GM23338 (cell line): ENCODE results near the gene ADD3. TPM values are rescaled to one million over a fixed set of nuclear protein-coding genes. Genes with fewer than 3 reads are reported as not detected.

Experiments
- ATAC-seq: fragments of 200-7000 bp; cut with Tn5 transposase; 3 replicates; pipeline ENCODE4 v1.9.1; 2020
- DNase-seq: peaks from one replicate; pipeline ENCODE4 v3.0.0-alpha.2; 2015; ENCODE audit warnings: low spot score
- H2AFZ ChIP-seq: fragments of 200-600 bp; sonication (generic); 2 replicates; pipeline ENCODE4 v1.8.0; 2016; ENCODE audit warnings: antibody characterized with exemption, mild to moderate bottlenecking, moderate library complexity
- H3F3A ChIP-seq: fragments of 200-600 bp; sonication (generic); replicated peaks from 2 replicates; pipeline ENCODE4 v1.8.0; 2017; ENCODE audit warnings: antibody characterized with exemption, mixed run types, low read depth
- H3K27ac ChIP-seq: fragments of 200-600 bp; sonication (generic); 2 replicates; pipeline ENCODE4 v1.6.1; 2016; ENCODE audit warnings: low read depth
- H3K27me3 ChIP-seq: fragments of 200-600 bp; sonication (generic); 2 replicates; pipeline ENCODE4 v1.8.0; 2016; ENCODE audit warnings: mild to moderate bottlenecking, mixed run types, moderate library complexity; ENCODE audit not compliant: insufficient read depth
- H3K36me3 ChIP-seq: fragments of 200-600 bp; sonication (generic); 2 replicates; pipeline ENCODE4 v1.8.0; 2016; ENCODE audit warnings: mild to moderate bottlenecking; ENCODE audit not compliant: insufficient read depth
- H3K4me1 ChIP-seq: fragments of 200-600 bp; sonication (generic); 2 replicates; pipeline ENCODE4 v1.8.0; 2016; ENCODE audit warnings: mild to moderate bottlenecking, moderate library complexity; ENCODE audit not compliant: insufficient read depth
- H3K4me2 ChIP-seq: fragments of 200-600 bp; sonication (generic); 2 replicates; pipeline ENCODE4 v1.7.1; 2017; ENCODE audit warnings: mixed run types
- H3K4me3 ChIP-seq: fragments of 200-600 bp; sonication (generic); 2 replicates; pipeline ENCODE4 v1.6.1; 2016; ENCODE audit warnings: mixed run types
- H3K79me2 ChIP-seq: fragments of 200-600 bp; sonication (generic); replicated peaks from 2 replicates; pipeline ENCODE4 v1.8.0; 2017; ENCODE audit warnings: mild to moderate bottlenecking; ENCODE audit not compliant: insufficient read depth
- H3K9me2 ChIP-seq: fragments of 200-600 bp; sonication (generic); 2 replicates; pipeline ENCODE4 v1.8.0; 2017; ENCODE audit not compliant: insufficient read depth
- H4K20me1 ChIP-seq: fragments of 200-600 bp; sonication (generic); replicated peaks from 2 replicates; pipeline ENCODE4 v1.8.0; 2017; ENCODE audit warnings: mild to moderate bottlenecking; ENCODE audit not compliant: insufficient read depth
- H3K27ac Mint-ChIP-seq: 2 replicates; pipeline ENCODE4 v1.8.0; 2020; ENCODE audit warnings: inconsistent platforms, mild to moderate bottlenecking, moderate library complexity, mixed read lengths
- H3K27me3 Mint-ChIP-seq: 3 replicates; pipeline ENCODE4 v1.8.0; 2022; ENCODE audit warnings: low read depth, mild to moderate bottlenecking, moderate library complexity, mixed read lengths, inconsistent platforms; ENCODE audit not compliant: insufficient read depth, poor library complexity
- H3K36me3 Mint-ChIP-seq: 3 replicates; pipeline ENCODE4 v1.8.0; 2021; ENCODE audit warnings: low read depth, mild to moderate bottlenecking, inconsistent platforms, moderate library complexity, mixed read lengths
- H3K4me1 Mint-ChIP-seq: 3 replicates; pipeline ENCODE4 v1.8.0; 2020; ENCODE audit warnings: mild to moderate bottlenecking, inconsistent platforms, mixed read lengths
- H3K4me3 Mint-ChIP-seq: 3 replicates; pipeline ENCODE4 v1.8.0; 2021; ENCODE audit warnings: moderate library complexity, mild to moderate bottlenecking, inconsistent platforms, mixed read lengths
- H3K9me3 Mint-ChIP-seq: 3 replicates; pipeline ENCODE4 v1.8.0; 2020; ENCODE audit warnings: moderate library complexity, mild to moderate bottlenecking, inconsistent platforms, mixed read lengths
- CREB1 ChIP-seq: fragments of 250-450 bp; sonication (Bioruptor Pico); IDR thresholded peaks from 2 replicates; pipeline ENCODE4 v1.5.0; 2020; ENCODE audit warnings: low read depth, mild to moderate bottlenecking, moderate library complexity
- ETS1 ChIP-seq: IDR thresholded peaks from 2 replicates; pipeline ENCODE4 v1.6.1; 2016; ENCODE audit warnings: antibody characterized with exemption
- EZH2 ChIP-seq: fragments of 200-600 bp; sonication (generic); IDR thresholded peaks from one replicate; pipeline ENCODE4 v1.8.0; 2017; ENCODE audit warnings: antibody characterized with exemption, mild to moderate bottlenecking, low read depth; ENCODE audit not compliant: unreplicated experiment
- EZH2phosphoT487 ChIP-seq: fragments of 200-600 bp; sonication (generic); IDR thresholded peaks from one replicate; pipeline ENCODE4 v1.8.1; 2018; ENCODE audit warnings: antibody characterized with exemption; ENCODE audit not compliant: unreplicated experiment
- JUNB ChIP-seq: IDR thresholded peaks from one replicate; pipeline ENCODE4 v1.6.1; 2016; ENCODE audit warnings: antibody characterized with exemption; ENCODE audit not compliant: unreplicated experiment
- NANOG ChIP-seq: IDR thresholded peaks from 2 replicates; pipeline ENCODE4 v1.6.1; 2016; ENCODE audit warnings: antibody characterized with exemption, borderline replicate concordance
- POLR2AphosphoS5 ChIP-seq: IDR thresholded peaks from 2 replicates; pipeline ENCODE4 v1.6.1; 2016; ENCODE audit warnings: antibody characterized with exemption, low read depth
- REST ChIP-seq: IDR thresholded peaks from one replicate; pipeline ENCODE4 v1.6.1; 2018; ENCODE audit warnings: antibody characterized with exemption; ENCODE audit not compliant: unreplicated experiment
- STAT1 ChIP-seq: IDR thresholded peaks from one replicate; pipeline ENCODE4 v1.6.1; 2016; ENCODE audit warnings: antibody characterized with exemption; ENCODE audit not compliant: unreplicated experiment
- ZNF114 ChIP-seq: fragments of 250-450 bp; sonication (Bioruptor Pico); IDR thresholded peaks from 2 replicates; pipeline ENCODE4 v1.5.0; 2020; ENCODE audit warnings: mild to moderate bottlenecking, moderate library complexity
- polyA plus RNA-seq: library from polyadenylated mRNA; unstranded; fragments of >200 nt; fragmentation: Nextera tagmentation; extraction: Ambion mirVana; gene quantifications from 2 replicates; pipeline ENCODE4 v1.2.1, GENCODE V29; 2016
- total RNA-seq: library from RNA; depleted of rRNA; stranded (reverse); fragments of >200 nt; shearing (Covaris generic); gene quantifications from 2 replicates; pipeline ENCODE4 v1.2.3, GENCODE V29; 2014
- TF ChIP-seq, protein P1 (sequence below), 2 experiments: fragments of 200-600 bp in 1 of 2; sonication (generic) in 1 of 2; conservative IDR thresholded peaks; 2 replicates each; pipeline versions ENCODE4 v1.5.1 to v1.6.1; 2016 to 2017; ENCODE audit warnings: antibody characterized with exemption in 2 of 2, low read depth in 2 of 2, mild to moderate bottlenecking in 2 of 2, moderate library complexity in 1 of 2

The ADD3 gene
- total and polyA plus RNA-seq, 2 experiments from 2014 or later, result 68.5 to 767 TPM

DNA sequence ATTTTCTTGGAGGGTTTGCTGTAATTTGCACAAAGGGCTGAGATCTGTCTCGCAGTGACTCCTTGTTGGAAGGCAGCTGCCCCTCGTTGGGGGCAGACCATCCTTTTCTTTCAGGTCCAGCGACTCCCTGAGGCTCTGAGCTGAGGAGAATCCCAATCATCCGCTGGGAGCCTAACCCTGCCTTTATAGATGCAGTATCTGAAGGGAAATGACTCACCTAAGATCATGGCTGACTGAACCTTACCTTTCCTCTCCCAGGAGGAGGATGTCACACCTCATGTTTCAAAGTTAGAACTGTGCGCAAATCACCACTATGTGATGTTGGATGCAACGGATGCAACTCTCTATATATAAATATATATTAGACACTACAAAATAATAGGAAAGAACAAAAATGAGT is 163.2 kb downstream of the ADD3 start:
- Mint-ChIP-seq H3K27ac (no peak overlapping the region), H3K4me1 (peaks cover 63% of the 10 kb centered on the region), H3K27me3 (peaks cover 96% of the 10 kb centered on the region), H3K4me3 (no peak overlapping the region), H3K36me3 (no peaks in the 10 kb centered on the region), H3K9me3 (peaks cover 2% of the 10 kb centered on the region; the same call in 1 of the 3 replicates)
- no peaks in the 10 kb centered on the region for H3K36me3 ChIP-seq
- H3K79me2 ChIP-seq, result no peaks in the 10 kb centered on the region
- no peak overlapping the region for H2AFZ ChIP-seq
- H4K20me1 ChIP-seq, result peaks cover 18% of the 10 kb centered on the region; the same call in 1 of the 2 replicates
- peaks cover 96% of the 10 kb centered on the region for H3K27me3 ChIP-seq
- H3K4me3 ChIP-seq, result no peak overlapping the region
- peak overlapping the region; percentile 40; the same call in 1 of the 2 replicates for H3K4me2 ChIP-seq
- H3K4me1 ChIP-seq, result peaks cover 51% of the 10 kb centered on the region
- no peak overlapping the region for H3K27ac ChIP-seq
- no peaks in the 10 kb centered on the region for H3K9me2 ChIP-seq
- ATAC-seq (peak; percentile 9; the same call in 2 of the 3 replicates), DNase-seq (peak; percentile 52)
- H3F3A ChIP-seq, result peaks cover 9% of the 10 kb centered on the region; the same call in 1 of the 2 replicates
- TF ChIP-seq POLR2AphosphoS5 (no peak), NANOG (no peak), EZH2 (peak; percentile 18)
- TF ChIP-seq, protein P1, sequence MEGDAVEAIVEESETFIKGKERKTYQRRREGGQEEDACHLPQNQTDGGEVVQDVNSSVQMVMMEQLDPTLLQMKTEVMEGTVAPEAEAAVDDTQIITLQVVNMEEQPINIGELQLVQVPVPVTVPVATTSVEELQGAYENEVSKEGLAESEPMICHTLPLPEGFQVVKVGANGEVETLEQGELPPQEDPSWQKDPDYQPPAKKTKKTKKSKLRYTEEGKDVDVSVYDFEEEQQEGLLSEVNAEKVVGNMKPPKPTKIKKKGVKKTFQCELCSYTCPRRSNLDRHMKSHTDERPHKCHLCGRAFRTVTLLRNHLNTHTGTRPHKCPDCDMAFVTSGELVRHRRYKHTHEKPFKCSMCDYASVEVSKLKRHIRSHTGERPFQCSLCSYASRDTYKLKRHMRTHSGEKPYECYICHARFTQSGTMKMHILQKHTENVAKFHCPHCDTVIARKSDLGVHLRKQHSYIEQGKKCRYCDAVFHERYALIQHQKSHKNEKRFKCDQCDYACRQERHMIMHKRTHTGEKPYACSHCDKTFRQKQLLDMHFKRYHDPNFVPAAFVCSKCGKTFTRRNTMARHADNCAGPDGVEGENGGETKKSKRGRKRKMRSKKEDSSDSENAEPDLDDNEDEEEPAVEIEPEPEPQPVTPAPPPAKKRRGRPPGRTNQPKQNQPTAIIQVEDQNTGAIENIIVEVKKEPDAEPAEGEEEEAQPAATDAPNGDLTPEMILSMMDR (conservative IDR thresholded peaks at IDR 0.05; ENCODE audit: low read depth in 2 of 2), result no peak

- Histone ChIP-seq H3K27me3 (peaks cover 94% of the 10 kb centered on the region), H3K4me1 (peaks cover 56% of the 10 kb centered on the region)
- no peaks in the 10 kb centered on the region for H3K9me3 Mint-ChIP-seq
- TF ChIP-seq NANOG (no peak), CREB1 (CRISPR knock-in tag) (no peak), JUNB (no peak), EZH2phosphoT487 (no peak), STAT1 (no peak), EZH2 (no peak), POLR2AphosphoS5 (no peak), ZNF114 (CRISPR knock-in tag) (no peak), REST (no peak), ETS1 (no peak)
- TF ChIP-seq, protein P1 (conservative IDR thresholded peaks at IDR 0.05; ENCODE audit: low read depth in 2 of 2), result no peak
Measured at GRCh38 chr10:110172155-110172554, 164.4 kb downstream of the ADD3 start.

More at GRCh38 chr10:110172155-110172554, 164.4 kb downstream of the ADD3 start:
- no peaks in the 10 kb centered on the region for H3K36me3 ChIP-seq
- H4K20me1 ChIP-seq, result peaks cover 18% of the 10 kb centered on the region; the same call in 1 of the 2 replicates
- Mint-ChIP-seq H3K4me1 (peaks cover 69% of the 10 kb centered on the region), H3K27ac (no peak overlapping the region), H3K36me3 (no peaks in the 10 kb centered on the region), H3K4me3 (no peak overlapping the region), H3K27me3 (peaks cover 92% of the 10 kb centered on the region)
- no peak for DNase-seq
- no peak overlapping the region for H3K4me2 ChIP-seq
- no peaks in the 10 kb centered on the region for H3K79me2 ChIP-seq
- H3K9me2 ChIP-seq, result no peaks in the 10 kb centered on the region
- no peak overlapping the region for H3K27ac ChIP-seq
- ATAC-seq, result no peak
- H3K4me3 ChIP-seq, result no peak overlapping the region
- H2AFZ ChIP-seq, result no peak overlapping the region
- peaks cover 13% of the 10 kb centered on the region; the same call in 1 of the 2 replicates for H3F3A ChIP-seq
